COR-L47 (cell line): ENCODE results near the gene BUB1B.
"Not testable (repeated sequence)": the region's sequence is repeated elsewhere in the genome, so short reads cannot be mapped to it uniquely, and the experiment has no call there.

Source experiments
- DNase-seq: peaks from one replicate; lab custom pipeline; 2025; lab: John Stamatoyannopoulos, UW

Gene BUB1B

GRCh38 chr15:40137303-40138200, 23.3 kb upstream of the BUB1B start:
- no peak for DNase-seq

- DNase-seq: not testable (repeated sequence)
Observed at GRCh38 chr15:40138201-40138570, 22.7 kb upstream of the BUB1B start.

GRCh38 chr15:40142428-40142827, 18.4 kb upstream of the BUB1B start:
- no peak for DNase-seq

- no peak for DNase-seq
Observed at GRCh38 chr15:40146037-40146436, 14.8 kb upstream of the BUB1B start.

- no peak for DNase-seq
Observed at GRCh38 chr15:40149339-40149738, 11.5 kb upstream of the BUB1B start.

GRCh38 chr15:40150163-40150925, 10.5 kb upstream of the BUB1B start:
- DNase-seq: peak; percentile 75

GRCh38 chr15:40151499-40151898, 9.4 kb upstream of the BUB1B start:
- no peak for DNase-seq

- DNase-seq: no peak
Observed at GRCh38 chr15:40151991-40152390, 8.9 kb upstream of the BUB1B start.

GRCh38 chr15:40154821-40155220, 6.0 kb upstream of the BUB1B start:
- not testable (repeated sequence) for DNase-seq

GRCh38 chr15:40155270-40155910, 5.5 kb upstream of the BUB1B start:
- DNase-seq: peak; percentile 68

- DNase-seq: no peak
Observed at GRCh38 chr15:40157778-40158447, 3.0 kb upstream of the BUB1B start.

- DNase-seq: no peak
Observed at GRCh38 chr15:40160021-40160420, 848 bp upstream of the BUB1B start.

- DNase-seq: no peak
Observed at GRCh38 chr15:40161693-40162391, 973 bp downstream of the BUB1B start.

GRCh38 chr15:40162552-40162951, 1.7 kb downstream of the BUB1B start:
- no peak for DNase-seq

GRCh38 chr15:40163657-40164416, 3.0 kb downstream of the BUB1B start:
- DNase-seq: no peak

GRCh38 chr15:40167374-40167773, 6.5 kb downstream of the BUB1B start:
- DNase-seq: not testable (repeated sequence)

- DNase-seq: no peak
Observed at GRCh38 chr15:40175160-40175559, 14.3 kb downstream of the BUB1B start.

GRCh38 chr15:40182358-40183029, 21.6 kb downstream of the BUB1B start:
- no peak for DNase-seq

GRCh38 chr15:40183636-40184463, 23.0 kb downstream of the BUB1B start:
- DNase-seq: no peak
